ENCODE results near the gene MUCL1. TPM values are rescaled to one million over a fixed set of nuclear protein-coding genes. Genes with fewer than 3 reads are reported as not detected.

Gene MUCL1
- total and polyA plus RNA-seq, 2 of the 13 experiments (the other 11 are each of a cell fraction or from before 2014, with no cell fraction given): not detected

DNA sequence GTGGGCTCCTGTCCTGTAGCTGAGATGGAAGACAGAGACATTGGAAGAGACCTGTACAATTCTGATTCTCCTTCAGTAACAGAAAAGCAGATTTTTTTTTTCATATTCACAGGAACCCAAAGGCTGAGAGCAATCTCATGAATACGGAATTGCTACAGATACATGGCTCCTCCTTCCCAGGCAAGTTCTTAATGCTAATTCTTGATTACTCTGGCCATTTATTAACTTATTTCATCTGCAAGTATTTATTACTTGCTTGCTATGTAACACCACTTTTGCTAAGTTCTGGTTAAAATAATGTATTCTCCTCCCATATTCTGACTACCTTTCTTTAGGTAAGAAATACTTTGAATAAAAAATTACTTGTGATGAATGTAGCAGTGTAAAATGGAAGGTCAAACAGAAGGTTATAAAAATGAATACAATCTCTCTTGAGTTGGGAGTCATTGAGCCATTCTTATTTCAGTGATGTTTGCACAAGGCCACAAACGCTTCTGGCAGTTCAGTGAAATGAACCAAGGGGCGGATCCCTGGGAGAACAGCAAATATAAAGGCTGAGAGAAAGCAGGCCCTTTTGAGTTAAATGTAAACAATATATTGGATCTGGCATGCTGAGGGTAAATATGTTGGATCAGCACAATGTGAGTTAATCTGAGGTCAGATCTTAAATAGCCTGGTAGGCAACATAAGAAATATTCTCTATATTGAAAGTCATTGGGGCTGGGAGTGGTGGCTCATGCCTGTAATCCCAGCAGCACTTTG lies 37.6 kb downstream of the MUCL1 start (continued):
- no peak for TF ChIP-seq TP53 (CRISPR knock-in tag; conservative IDR thresholded peaks at IDR 0.05)
- TF ChIP-seq SP5 (CRISPR knock-in tag; IDR thresholded peaks at IDR 0.05; ENCODE audit: borderline replicate concordance, low read depth): peak; percentile 99
- TF ChIP-seq ZSCAN29 (CRISPR knock-in tag; conservative IDR thresholded peaks at IDR 0.05): no peak
- TF ChIP-seq SYNCRIP (IDR thresholded peaks at IDR 0.05; ENCODE audit: insufficient read depth, low read depth, low read length): no peak
- TF ChIP-seq EEA1 (CRISPR knock-in tag; IDR thresholded peaks at IDR 0.05; ENCODE audit: borderline replicate concordance): no peak
- peak; percentile 70 for TF ChIP-seq GATAD2A (CRISPR knock-in tag; IDR thresholded peaks at IDR 0.05)
- TF ChIP-seq HNF4A (CRISPR knock-in tag; IDR thresholded peaks at IDR 0.05): peak; percentile 40; the same call in 1 of the 2 replicates
- TF ChIP-seq, protein P1, sequence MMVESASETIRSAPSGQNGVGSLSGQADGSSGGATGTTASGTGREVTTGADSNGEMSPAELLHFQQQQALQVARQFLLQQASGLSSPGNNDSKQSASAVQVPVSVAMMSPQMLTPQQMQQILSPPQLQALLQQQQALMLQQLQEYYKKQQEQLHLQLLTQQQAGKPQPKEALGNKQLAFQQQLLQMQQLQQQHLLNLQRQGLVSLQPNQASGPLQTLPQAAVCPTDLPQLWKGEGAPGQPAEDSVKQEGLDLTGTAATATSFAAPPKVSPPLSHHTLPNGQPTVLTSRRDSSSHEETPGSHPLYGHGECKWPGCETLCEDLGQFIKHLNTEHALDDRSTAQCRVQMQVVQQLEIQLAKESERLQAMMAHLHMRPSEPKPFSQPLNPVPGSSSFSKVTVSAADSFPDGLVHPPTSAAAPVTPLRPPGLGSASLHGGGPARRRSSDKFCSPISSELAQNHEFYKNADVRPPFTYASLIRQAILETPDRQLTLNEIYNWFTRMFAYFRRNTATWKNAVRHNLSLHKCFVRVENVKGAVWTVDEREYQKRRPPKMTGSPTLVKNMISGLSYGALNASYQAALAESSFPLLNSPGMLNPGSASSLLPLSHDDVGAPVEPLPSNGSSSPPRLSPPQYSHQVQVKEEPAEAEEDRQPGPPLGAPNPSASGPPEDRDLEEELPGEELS (CRISPR knock-in tag; IDR thresholded peaks at IDR 0.05): peak; percentile 80
- TF ChIP-seq ZNF879 (CRISPR knock-in tag; IDR thresholded peaks at IDR 0.05): no peak
- TF ChIP-seq TBX3 (IDR thresholded peaks at IDR 0.05; ENCODE audit: borderline replicate concordance): peak; percentile 63; the same call in 1 of the 2 replicates
- no peak for TF ChIP-seq ZNF451 (CRISPR knock-in tag; IDR thresholded peaks at IDR 0.05)
- no peak for TF ChIP-seq ZNF572 (CRISPR knock-in tag; IDR thresholded peaks at IDR 0.05)
- peak; percentile 35 for TF ChIP-seq TEAD3 (CRISPR knock-in tag; optimal IDR thresholded peaks at IDR 0.05; ENCODE audit: borderline replicate concordance)
- TF ChIP-seq NAIF1 (CRISPR knock-in tag; IDR thresholded peaks at IDR 0.05; ENCODE audit: borderline replicate concordance): no peak
- TF ChIP-seq BRF2 (CRISPR knock-in tag; IDR thresholded peaks at IDR 0.05): 0 out of 2 replicates have a peak, but pooled peaks have one; percentile 52
- TF ChIP-seq ZNF720 (CRISPR knock-in tag; IDR thresholded peaks at IDR 0.05): no peak
- TF ChIP-seq ZBTB7A (CRISPR knock-in tag; IDR thresholded peaks at IDR 0.05): no peak
- no peak for TF ChIP-seq CBX5 (CRISPR knock-in tag; IDR thresholded peaks at IDR 0.05; ENCODE audit: borderline replicate concordance)
- peak; percentile 35; the same call in 1 of the 2 replicates for TF ChIP-seq HDAC1 (CRISPR knock-in tag; IDR thresholded peaks at IDR 0.05)
- no peak for TF ChIP-seq ZNF230 (CRISPR knock-in tag; IDR thresholded peaks at IDR 0.05)
- no peak for TF ChIP-seq ZFAT (CRISPR knock-in tag; conservative IDR thresholded peaks at IDR 0.05)
- peak; percentile 65 for TF ChIP-seq PITX1 (CRISPR knock-in tag; IDR thresholded peaks at IDR 0.05)
- no peak for TF ChIP-seq SALL2 (CRISPR knock-in tag; IDR thresholded peaks at IDR 0.05)
- no peak for TF ChIP-seq ZNF264 (CRISPR knock-in tag; IDR thresholded peaks at IDR 0.05)
- no peak for TF ChIP-seq MTF1 (CRISPR knock-in tag; IDR thresholded peaks at IDR 0.05)
- TF ChIP-seq ELF3 (CRISPR knock-in tag; IDR thresholded peaks at IDR 0.05): no peak
- TF ChIP-seq, protein P2, sequence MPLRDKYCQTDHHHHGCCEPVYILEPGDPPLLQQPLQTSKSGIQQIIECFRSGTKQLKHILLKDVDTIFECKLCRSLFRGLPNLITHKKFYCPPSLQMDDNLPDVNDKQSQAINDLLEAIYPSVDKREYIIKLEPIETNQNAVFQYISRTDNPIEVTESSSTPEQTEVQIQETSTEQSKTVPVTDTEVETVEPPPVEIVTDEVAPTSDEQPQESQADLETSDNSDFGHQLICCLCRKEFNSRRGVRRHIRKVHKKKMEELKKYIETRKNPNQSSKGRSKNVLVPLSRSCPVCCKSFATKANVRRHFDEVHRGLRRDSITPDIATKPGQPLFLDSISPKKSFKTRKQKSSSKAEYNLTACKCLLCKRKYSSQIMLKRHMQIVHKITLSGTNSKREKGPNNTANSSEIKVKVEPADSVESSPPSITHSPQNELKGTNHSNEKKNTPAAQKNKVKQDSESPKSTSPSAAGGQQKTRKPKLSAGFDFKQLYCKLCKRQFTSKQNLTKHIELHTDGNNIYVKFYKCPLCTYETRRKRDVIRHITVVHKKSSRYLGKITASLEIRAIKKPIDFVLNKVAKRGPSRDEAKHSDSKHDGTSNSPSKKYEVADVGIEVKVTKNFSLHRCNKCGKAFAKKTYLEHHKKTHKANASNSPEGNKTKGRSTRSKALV (CRISPR knock-in tag; IDR thresholded peaks at IDR 0.05): no peak
- no peak for TF ChIP-seq NKX3-1 (CRISPR knock-in tag; IDR thresholded peaks at IDR 0.05)
- no peak for TF ChIP-seq ZKSCAN1 (IDR thresholded peaks at IDR 0.05; ENCODE audit: low read length)

Measured in HepG2 (cell line).